H1 (cell line): ENCODE measurements around the gene KLHL1. TPM values are rescaled to one million over a fixed set of nuclear protein-coding genes. Genes with fewer than 3 reads are reported as not detected.

Source experiments
- BCL11A ChIP-seq, 2 experiments: IDR thresholded peaks; one replicate each; pipeline ENCODE4 v1.6.1; 2011; ENCODE audit warnings: low read depth in 2 of 2, low read length in 2 of 2, mild to moderate bottlenecking in 2 of 2
- TEAD4 ChIP-seq: IDR thresholded peaks from 2 replicates; pipeline ENCODE4 v1.6.1; 2012; ENCODE audit warnings: low read depth, low read length, inconsistent platforms, mixed read lengths
- polyA plus RNA-seq, 7 experiments: library from polyadenylated mRNA; depleted of rRNA in 3 of 7; stranded (reverse) in 5 of 7; unstranded in 2 of 7; fragments of >200 nt in 5 of 7; fragments of 200-250 nt in 2 of 7; gene quantifications; 1 replicate in 5 of 7; 2 replicates in 1 of 7; 4 replicates in 1 of 7; pipeline versions ENCODE4 v1.2.1 to v1.2.3, GENCODE V29; 2011 to 2013; ENCODE audit warnings: missing spikeins in 2 of 7, mixed read lengths in 2 of 7
- total RNA-seq: library from RNA; stranded (reverse); fragmentation: NEBNext Ultra II Directional; extraction: Animal tissue kit (Norgen Biotek cat#: 25700); gene quantifications from 2 replicates; pipeline ENCODE4 v1.2.1, GENCODE V29; 2021
- TF ChIP-seq, protein P1 (sequence below): fragments of 300-600 bp; sonication (generic); IDR thresholded peaks from 2 replicates; pipeline ENCODE4 v1.7.1; 2012; ENCODE audit warnings: low read length, moderate library complexity, mild to moderate bottlenecking, inconsistent platforms; ENCODE audit not compliant: insufficient replicate concordance

The KLHL1 gene
- total and polyA plus RNA-seq, 2 of the 8 experiments (the other 6 are each of a cell fraction or from before 2014, with no cell fraction given), result not detected

DNA sequence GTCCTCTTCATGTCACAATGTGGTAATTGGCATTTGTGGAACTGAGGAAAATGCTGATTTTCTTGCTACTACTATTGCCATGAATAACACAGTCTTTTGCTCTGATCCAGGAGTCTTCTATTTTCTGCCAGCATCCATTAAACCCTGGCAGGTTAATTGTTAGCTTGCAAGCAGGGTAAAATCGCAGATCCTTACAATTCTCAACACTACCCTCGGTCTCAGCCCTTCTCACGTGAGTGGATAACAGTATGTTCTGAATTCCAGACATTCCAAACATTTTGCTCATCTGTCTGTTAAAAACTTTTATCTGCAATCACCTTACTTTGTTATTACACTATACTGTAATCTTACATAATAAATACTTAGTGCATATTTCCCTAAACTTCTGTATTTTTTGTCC is 251.9 kb downstream of the KLHL1 start (continued):
- TF ChIP-seq, protein P1, sequence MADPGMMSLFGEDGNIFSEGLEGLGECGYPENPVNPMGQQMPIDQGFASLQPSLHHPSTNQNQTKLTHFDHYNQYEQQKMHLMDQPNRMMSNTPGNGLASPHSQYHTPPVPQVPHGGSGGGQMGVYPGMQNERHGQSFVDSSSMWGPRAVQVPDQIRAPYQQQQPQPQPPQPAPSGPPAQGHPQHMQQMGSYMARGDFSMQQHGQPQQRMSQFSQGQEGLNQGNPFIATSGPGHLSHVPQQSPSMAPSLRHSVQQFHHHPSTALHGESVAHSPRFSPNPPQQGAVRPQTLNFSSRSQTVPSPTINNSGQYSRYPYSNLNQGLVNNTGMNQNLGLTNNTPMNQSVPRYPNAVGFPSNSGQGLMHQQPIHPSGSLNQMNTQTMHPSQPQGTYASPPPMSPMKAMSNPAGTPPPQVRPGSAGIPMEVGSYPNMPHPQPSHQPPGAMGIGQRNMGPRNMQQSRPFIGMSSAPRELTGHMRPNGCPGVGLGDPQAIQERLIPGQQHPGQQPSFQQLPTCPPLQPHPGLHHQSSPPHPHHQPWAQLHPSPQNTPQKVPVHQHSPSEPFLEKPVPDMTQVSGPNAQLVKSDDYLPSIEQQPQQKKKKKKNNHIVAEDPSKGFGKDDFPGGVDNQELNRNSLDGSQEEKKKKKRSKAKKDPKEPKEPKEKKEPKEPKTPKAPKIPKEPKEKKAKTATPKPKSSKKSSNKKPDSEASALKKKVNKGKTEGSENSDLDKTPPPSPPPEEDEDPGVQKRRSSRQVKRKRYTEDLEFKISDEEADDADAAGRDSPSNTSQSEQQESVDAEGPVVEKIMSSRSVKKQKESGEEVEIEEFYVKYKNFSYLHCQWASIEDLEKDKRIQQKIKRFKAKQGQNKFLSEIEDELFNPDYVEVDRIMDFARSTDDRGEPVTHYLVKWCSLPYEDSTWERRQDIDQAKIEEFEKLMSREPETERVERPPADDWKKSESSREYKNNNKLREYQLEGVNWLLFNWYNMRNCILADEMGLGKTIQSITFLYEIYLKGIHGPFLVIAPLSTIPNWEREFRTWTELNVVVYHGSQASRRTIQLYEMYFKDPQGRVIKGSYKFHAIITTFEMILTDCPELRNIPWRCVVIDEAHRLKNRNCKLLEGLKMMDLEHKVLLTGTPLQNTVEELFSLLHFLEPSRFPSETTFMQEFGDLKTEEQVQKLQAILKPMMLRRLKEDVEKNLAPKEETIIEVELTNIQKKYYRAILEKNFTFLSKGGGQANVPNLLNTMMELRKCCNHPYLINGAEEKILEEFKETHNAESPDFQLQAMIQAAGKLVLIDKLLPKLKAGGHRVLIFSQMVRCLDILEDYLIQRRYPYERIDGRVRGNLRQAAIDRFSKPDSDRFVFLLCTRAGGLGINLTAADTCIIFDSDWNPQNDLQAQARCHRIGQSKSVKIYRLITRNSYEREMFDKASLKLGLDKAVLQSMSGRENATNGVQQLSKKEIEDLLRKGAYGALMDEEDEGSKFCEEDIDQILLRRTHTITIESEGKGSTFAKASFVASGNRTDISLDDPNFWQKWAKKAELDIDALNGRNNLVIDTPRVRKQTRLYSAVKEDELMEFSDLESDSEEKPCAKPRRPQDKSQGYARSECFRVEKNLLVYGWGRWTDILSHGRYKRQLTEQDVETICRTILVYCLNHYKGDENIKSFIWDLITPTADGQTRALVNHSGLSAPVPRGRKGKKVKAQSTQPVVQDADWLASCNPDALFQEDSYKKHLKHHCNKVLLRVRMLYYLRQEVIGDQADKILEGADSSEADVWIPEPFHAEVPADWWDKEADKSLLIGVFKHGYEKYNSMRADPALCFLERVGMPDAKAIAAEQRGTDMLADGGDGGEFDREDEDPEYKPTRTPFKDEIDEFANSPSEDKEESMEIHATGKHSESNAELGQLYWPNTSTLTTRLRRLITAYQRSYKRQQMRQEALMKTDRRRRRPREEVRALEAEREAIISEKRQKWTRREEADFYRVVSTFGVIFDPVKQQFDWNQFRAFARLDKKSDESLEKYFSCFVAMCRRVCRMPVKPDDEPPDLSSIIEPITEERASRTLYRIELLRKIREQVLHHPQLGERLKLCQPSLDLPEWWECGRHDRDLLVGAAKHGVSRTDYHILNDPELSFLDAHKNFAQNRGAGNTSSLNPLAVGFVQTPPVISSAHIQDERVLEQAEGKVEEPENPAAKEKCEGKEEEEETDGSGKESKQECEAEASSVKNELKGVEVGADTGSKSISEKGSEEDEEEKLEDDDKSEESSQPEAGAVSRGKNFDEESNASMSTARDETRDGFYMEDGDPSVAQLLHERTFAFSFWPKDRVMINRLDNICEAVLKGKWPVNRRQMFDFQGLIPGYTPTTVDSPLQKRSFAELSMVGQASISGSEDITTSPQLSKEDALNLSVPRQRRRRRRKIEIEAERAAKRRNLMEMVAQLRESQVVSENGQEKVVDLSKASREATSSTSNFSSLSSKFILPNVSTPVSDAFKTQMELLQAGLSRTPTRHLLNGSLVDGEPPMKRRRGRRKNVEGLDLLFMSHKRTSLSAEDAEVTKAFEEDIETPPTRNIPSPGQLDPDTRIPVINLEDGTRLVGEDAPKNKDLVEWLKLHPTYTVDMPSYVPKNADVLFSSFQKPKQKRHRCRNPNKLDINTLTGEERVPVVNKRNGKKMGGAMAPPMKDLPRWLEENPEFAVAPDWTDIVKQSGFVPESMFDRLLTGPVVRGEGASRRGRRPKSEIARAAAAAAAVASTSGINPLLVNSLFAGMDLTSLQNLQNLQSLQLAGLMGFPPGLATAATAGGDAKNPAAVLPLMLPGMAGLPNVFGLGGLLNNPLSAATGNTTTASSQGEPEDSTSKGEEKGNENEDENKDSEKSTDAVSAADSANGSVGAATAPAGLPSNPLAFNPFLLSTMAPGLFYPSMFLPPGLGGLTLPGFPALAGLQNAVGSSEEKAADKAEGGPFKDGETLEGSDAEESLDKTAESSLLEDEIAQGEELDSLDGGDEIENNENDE, result peak; percentile 23
- TF ChIP-seq BCL11A (IDR thresholded peaks at IDR 0.05; ENCODE audit: low read depth in 2 of 2, low read length in 2 of 2) (no peak), TEAD4 (peak; percentile 87)
